Gastroesophageal sphincter (tissue), 4 donors: ENCODE data around the gene CASKIN1. TPM values are rescaled to one million over a fixed set of nuclear protein-coding genes. Genes with fewer than 3 reads are reported as not detected.

Source experiments
- ATAC-seq: fragments of 150-250 bp; one replicate; pipeline ENCODE4 v1.9.1; 2016; ENCODE audit warnings: mild to moderate bottlenecking, moderate library complexity
- H3K27ac ChIP-seq, 4 donors: fragments of 200-600 bp; sonication (generic) in 3 of 4; 1 replicate in 3 of 4; 2 replicates in 1 of 4; pipeline ENCODE4 v1.5.1; 2016 to 2019
- H3K27me3 ChIP-seq: fragments of 200-600 bp; sonication (generic); one replicate; pipeline ENCODE4 v1.5.1; 2019
- H3K36me3 ChIP-seq, 2 donors: fragments of 200-600 bp; sonication (generic); one replicate each; pipeline ENCODE4 v1.5.1; 2019; ENCODE audit warnings: control low read depth in 1 of 2
- H3K4me1 ChIP-seq, 3 donors: fragments of 200-600 bp; sonication (generic); 1 replicate in 2 of 3; 2 replicates in 1 of 3; pipeline ENCODE4 v1.5.1; 2016 to 2019; ENCODE audit warnings: control low read depth in 2 of 3
- H3K4me3 ChIP-seq, 2 donors: fragments of 200-600 bp; sonication (generic); one replicate each; pipeline ENCODE4 v1.5.1; 2019; ENCODE audit warnings: mild to moderate bottlenecking in 1 of 2, moderate library complexity in 1 of 2
- H3K9me3 ChIP-seq, 3 donors: fragments of 200-600 bp; sonication (generic); one replicate each; pipeline ENCODE4 v1.5.1; 2017 to 2019; ENCODE audit warnings: control low read depth in 2 of 3
- CTCF ChIP-seq, 4 experiments: fragments of 200-600 bp in 2 of 4; fragments of 450-650 bp in 2 of 4; sonication (generic) in 1 of 4; IDR thresholded peaks; one replicate each; pipeline ENCODE4 v1.5.1; 2017 to 2019; ENCODE audit warnings: antibody characterized with exemption in 4 of 4, mild to moderate bottlenecking in 2 of 4, moderate library complexity in 2 of 4
- EP300 ChIP-seq: sonication (generic); formaldehyde crosslinking; IDR thresholded peaks from one replicate; pipeline ENCODE4 v1.6.1; 2017; ENCODE audit warnings: antibody characterized with exemption, mild to moderate bottlenecking
- POLR2A ChIP-seq, 2 donors: fragments of 450-650 bp; IDR thresholded peaks; one replicate each; pipeline ENCODE4 v1.6.1; 2017; ENCODE audit warnings: antibody characterized with exemption in 2 of 2, mild to moderate bottlenecking in 2 of 2, moderate library complexity in 1 of 2
- POLR2AphosphoS5 ChIP-seq: sonication (generic); formaldehyde crosslinking; IDR thresholded peaks from one replicate; pipeline ENCODE4 v1.6.1; 2017; ENCODE audit warnings: antibody characterized with exemption
- WGBS, 2 donors: methylation state at CpG; one replicate each; pipeline ENCODE4 v1.1.5; 2018; ENCODE audit warnings: low coverage in 1 of 2; 5-methylcytosine and 5-hydroxymethylcytosine counted together
- total RNA-seq, 4 donors: library from RNA; depleted of rRNA; stranded (reverse); fragments of >200 nt; gene quantifications; one replicate each; pipeline ENCODE4 v1.1.0, GENCODE V29; 2016

The CASKIN1 gene
- total RNA-seq, 4 donors from 2014 or later: 0.27 to 0.35 TPM; not detected in 2

- Histone ChIP-seq H3K4me1 (peaks cover 0 to 33% (median 20%) of the 10 kb centered on the region in 3 donors), H3K27me3 (peaks cover 22% of the 10 kb centered on the region), H3K36me3 (peaks cover 0 to 78% of the 10 kb centered on the region in 2 donors), H3K9me3 (no peaks in the 10 kb centered on the region), H3K27ac (no peak overlapping the region), H3K4me3 (no peak overlapping the region)
- WGBS, 2 donors: no CpG with 5 or more reads among the region's 12 CpGs
- TF ChIP-seq EP300: no peak
- TF ChIP-seq POLR2AphosphoS5: no peak
- TF ChIP-seq POLR2A (IDR thresholded peaks at IDR 0.05): no peak
- no peak for TF ChIP-seq CTCF (IDR thresholded peaks at IDR 0.05)
- ATAC-seq: no peak
Observed at GRCh38 chr16:2229091-2229490, 32.7 kb upstream of the CASKIN1 start.

DNA sequence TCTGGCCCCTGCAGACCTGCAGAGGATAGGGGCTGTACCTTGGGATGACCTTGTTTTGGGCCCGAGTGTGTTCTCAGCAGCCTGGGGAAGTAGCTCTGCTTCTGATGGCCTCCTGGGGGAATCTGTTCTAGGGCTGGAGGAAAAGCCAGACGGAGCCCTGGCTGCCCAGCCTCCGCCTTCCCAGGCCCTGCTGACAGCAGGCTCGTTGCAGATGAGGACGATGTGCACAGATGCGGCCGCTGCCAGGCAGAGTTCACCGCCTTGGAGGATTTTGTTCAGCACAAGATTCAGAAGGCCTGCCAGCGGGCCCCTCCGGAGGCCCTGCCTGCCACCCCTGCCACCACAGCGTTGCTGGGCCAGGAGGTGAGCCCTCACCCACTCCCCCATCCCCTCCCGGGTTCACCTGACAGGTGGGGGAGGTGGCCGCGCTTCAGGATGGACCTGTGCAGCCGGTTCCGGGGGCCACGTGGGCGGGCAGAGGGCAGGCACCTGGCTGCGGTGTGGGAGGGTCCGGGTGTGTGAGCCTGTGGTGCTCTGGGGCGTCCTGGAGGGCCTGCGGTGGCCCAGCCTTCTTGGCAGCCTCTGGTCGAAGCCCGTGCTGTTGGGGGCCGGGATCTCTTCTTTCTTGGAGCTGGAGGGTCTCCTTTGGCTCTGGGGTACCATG is 31.9 kb upstream of the CASKIN1 start:
- peaks cover 0 to 70% of the 10 kb centered on the region in 2 donors for H3K36me3 ChIP-seq
- no CpG with 5 or more reads among the region's 25 CpGs for WGBS, 2 donors
- ATAC-seq: no peak
- H3K27ac ChIP-seq: no peak overlapping the region
- H3K9me3 ChIP-seq: no peaks in the 10 kb centered on the region
- H3K27me3 ChIP-seq: peaks cover 14% of the 10 kb centered on the region
- H3K4me1 ChIP-seq: peaks cover 0 to 36% (median 21%) of the 10 kb centered on the region in 3 donors
- no peak for TF ChIP-seq CTCF (IDR thresholded peaks at IDR 0.05)
- no peak for TF ChIP-seq POLR2A (IDR thresholded peaks at IDR 0.05)
- TF ChIP-seq EP300: no peak
- TF ChIP-seq POLR2AphosphoS5: no peak
- no peak overlapping the region for H3K4me3 ChIP-seq

GRCh38 chr16:2226918-2227317 is 30.5 kb upstream of the CASKIN1 start:
- no peak for ATAC-seq
- no peak overlapping the region for H3K4me3 ChIP-seq
- TF ChIP-seq CTCF (IDR thresholded peaks at IDR 0.05): no peak
- no peak for TF ChIP-seq POLR2A (IDR thresholded peaks at IDR 0.05)
- no peak for TF ChIP-seq EP300
- no peak for TF ChIP-seq POLR2AphosphoS5
- H3K9me3 ChIP-seq: no peaks in the 10 kb centered on the region
- peaks cover 0 to 57% of the 10 kb centered on the region in 2 donors for H3K36me3 ChIP-seq
- H3K27ac ChIP-seq: no peak overlapping the region
- H3K27me3 ChIP-seq: peaks cover 1% of the 10 kb centered on the region
- H3K4me1 ChIP-seq: peaks cover 0 to 40% (median 23%) of the 10 kb centered on the region in 3 donors
- 67 to 79% methylated on average over 1 to 5 of the region's 6 CpGs for WGBS, 2 donors

DNA sequence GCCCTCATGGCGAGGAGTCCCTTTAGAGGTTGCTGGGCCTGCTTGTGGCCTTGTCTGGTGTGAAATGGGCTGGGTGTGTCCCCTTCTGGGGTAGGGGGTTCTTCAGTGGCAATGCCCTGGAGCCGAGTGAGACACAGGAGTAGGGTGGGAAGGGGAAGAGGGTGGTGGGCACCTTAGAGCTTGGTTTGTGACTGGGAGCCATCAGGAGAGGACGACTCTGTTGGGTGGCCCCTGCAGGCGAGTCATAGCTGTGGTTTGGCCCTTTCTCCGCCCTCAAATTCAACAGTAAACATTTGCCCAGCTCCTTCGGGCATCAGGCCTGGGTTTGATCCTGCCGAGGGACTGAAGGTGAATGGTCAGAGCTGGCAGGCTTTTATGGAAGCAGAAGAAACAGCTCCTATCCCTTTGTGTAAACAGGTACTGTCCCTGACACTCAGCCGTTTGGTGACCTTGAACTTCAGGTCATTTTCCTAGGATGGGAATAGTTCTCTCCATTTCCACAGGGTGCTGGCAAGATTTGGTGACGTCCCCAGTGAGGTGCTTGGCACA is 29.9 kb upstream of the CASKIN1 start:
- no peak overlapping the region for H3K27ac ChIP-seq

More for the DNA sequence above, 29.9 kb upstream of the CASKIN1 start:
- no peak for ATAC-seq
- peaks cover 0 to 51% of the 10 kb centered on the region in 2 donors for H3K36me3 ChIP-seq
- peaks cover 0 to 40% (median 23%) of the 10 kb centered on the region in 3 donors for H3K4me1 ChIP-seq
- WGBS, 2 donors: 68 to 80% methylated on average over 2 to 5 of the region's 9 CpGs
- TF ChIP-seq EP300 (no peak), POLR2AphosphoS5 (no peak), CTCF (IDR thresholded peaks at IDR 0.05) (no peak), POLR2A (IDR thresholded peaks at IDR 0.05) (no peak)
- no peaks in the 10 kb centered on the region for H3K9me3 ChIP-seq
- H3K4me3 ChIP-seq: no peak overlapping the region
- H3K27me3 ChIP-seq: no peaks in the 10 kb centered on the region
